GM19193 (cell line): Measurements from ENCODE around the gene STON2.

ENCODE experiments used
- POLR2A ChIP-seq: IDR thresholded peaks from 4 replicates; pipeline ENCODE4 v1.6.1; 2011; ENCODE audit not compliant: insufficient read depth, insufficient read length; ENCODE audit errors: extremely low read depth

The STON2 gene

GRCh38 chr14:81268016-81268416 lies 132.1 kb downstream of the STON2 start:
- TF ChIP-seq POLR2A = no peak

GRCh38 chr14:81265636-81266169 lies 134.4 kb downstream of the STON2 start:
- no peak for TF ChIP-seq POLR2A

GRCh38 chr14:81264671-81265070 lies 135.5 kb downstream of the STON2 start:
- no peak for TF ChIP-seq POLR2A

GRCh38 chr14:81263777-81264410 lies 136.2 kb downstream of the STON2 start:
- TF ChIP-seq POLR2A = no peak

- no peak for TF ChIP-seq POLR2A
Observed at GRCh38 chr14:81261176-81261575, 138.9 kb downstream of the STON2 start.

DNA sequence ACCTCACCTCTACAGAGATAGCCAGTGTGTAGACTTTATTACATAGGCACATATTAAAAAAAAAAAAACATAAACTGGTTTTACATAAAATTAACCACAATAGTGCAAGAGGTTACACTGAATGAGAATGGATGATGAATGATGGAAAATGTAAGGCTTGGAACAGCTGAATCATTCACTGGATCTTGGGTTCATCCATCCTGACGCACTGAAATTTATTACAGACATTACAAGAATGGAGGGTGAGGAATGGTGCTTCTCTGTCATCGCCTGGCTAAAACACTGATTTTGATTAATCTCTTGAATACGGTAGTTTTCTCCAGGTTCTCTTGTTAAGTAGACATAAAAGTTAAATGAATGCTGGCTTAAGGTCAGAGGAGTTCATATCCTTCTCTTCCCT lies 139.4 kb downstream of the STON2 start:
- TF ChIP-seq POLR2A = no peak

- no peak for TF ChIP-seq POLR2A
Observed at GRCh38 chr14:81256289-81256960, 143.7 kb downstream of the STON2 start.

DNA sequence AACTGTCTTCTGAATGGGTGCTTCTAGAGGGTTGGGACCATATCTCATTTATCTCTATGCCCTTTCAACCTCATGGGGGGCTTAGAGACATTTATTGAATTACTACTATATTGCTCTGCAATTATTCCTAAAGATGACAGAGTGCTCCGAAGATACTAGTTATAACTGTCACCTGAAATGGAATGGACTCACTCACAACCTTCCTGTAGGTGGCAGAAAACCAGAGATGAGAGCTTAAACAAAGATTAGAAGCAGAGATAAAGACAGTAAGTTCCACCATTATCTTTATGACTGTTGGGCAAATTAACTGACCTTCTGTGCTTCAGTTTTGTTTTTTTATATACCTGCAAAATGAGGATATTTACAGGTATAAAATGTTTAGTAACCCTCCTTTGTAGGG lies 147.8 kb downstream of the STON2 start:
- no peak for TF ChIP-seq POLR2A

GRCh38 chr14:81247271-81247766 lies 152.8 kb downstream of the STON2 start:
- no peak for TF ChIP-seq POLR2A

GRCh38 chr14:81246461-81247270 lies 153.5 kb downstream of the STON2 start:
- TF ChIP-seq POLR2A = no peak

DNA sequence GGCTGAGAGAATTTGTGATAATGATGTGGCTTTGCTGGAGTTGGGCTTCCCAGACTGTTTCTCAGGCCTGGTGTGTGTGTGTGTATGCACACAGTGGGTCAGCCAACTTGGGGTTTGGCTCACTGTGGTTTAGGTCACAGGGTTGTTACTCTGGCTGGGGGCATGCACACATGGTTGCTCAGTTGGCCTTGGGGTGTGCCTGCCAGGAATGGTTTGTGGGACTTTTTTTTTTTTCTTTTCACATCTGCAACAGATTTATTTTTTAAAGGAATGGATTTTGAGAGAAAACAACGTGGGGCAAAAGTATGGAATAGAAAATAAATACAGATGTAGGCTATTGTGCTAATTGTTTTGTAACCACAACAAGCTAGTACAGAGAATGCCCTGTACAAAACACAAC lies 154.4 kb downstream of the STON2 start:
- no peak for TF ChIP-seq POLR2A

DNA sequence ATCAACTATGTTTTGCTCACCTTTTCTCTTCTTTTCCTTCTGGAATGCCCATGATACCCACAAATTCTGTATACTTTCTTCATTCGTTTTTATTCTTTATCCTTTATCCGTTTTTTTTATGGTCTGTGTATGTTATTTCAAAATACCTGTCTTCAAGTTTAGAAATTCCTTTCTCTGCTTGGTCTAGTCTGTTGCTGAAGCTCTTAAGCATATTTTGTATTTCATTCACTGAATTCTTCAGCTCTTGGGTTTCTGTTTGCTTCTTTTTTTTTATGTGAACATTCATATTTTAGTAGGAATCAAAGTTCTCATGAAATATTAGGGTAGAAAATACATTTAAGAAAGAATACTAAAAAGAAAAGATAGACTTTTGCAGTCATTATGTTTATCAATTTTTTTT lies 156.6 kb downstream of the STON2 start:
- TF ChIP-seq POLR2A = no peak

DNA sequence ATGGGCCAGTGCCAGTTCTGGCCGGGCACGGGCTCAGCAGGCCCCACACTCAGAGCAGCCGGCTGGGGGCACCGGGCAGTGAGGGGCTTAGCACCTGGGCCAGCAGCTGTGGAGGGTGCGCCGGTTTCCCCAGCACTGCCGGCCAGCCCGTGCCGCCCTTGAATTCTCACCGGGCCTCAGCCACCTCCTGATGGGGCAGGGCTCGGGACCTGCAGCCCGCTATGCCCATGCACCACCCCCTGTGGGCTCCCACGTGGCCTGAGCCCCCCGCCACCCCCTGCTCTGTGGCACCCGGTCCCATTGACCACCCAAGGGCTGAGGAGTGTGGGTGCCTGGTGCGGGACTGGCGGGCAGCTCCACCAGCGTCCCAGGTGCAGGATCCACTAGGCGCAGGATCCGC lies 164.0 kb downstream of the STON2 start:
- no peak for TF ChIP-seq POLR2A

- TF ChIP-seq POLR2A = no peak
Observed at GRCh38 chr14:81235096-81235495, 165.0 kb downstream of the STON2 start.

DNA sequence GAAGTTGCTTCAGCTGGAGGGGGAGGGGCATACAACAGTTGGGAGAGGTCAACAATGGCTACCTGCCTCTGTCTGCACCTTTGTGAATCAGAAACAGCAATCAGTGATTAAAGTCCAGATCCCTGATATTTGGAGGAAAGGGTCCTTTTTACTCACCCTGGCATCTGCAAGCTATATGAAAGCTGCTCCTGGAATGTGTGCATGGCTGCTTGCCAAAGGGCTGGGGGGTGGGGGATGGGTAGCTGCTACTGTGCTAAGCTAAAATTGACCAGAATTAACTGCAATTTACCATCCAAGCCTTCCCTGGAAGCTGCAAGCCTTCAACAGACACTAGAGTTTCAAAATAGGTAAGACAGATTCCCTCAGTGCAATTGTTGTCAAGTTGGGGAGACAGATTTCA lies 165.8 kb downstream of the STON2 start:
- TF ChIP-seq POLR2A = no peak
